NCI-H2029 (cell line): ENCODE measurements around the gene CORO1C.

ENCODE experiments used
- DNase-seq: peaks from one replicate; lab custom pipeline; 2025; lab: John Stamatoyannopoulos, UW

The CORO1C gene

GRCh38 chr12:108696111-108696995, 35.0 kb downstream of the CORO1C start:
- DNase-seq, result no peak

GRCh38 chr12:108694812-108695278, 36.5 kb downstream of the CORO1C start:
- no peak for DNase-seq

- no peak for DNase-seq
These were observed 37.6 kb downstream of the CORO1C start for GRCh38 chr12:108693751-108694150.

GRCh38 chr12:108693186-108693730, 38.1 kb downstream of the CORO1C start:
- DNase-seq, result no peak

- DNase-seq, result peak; percentile 92
These were observed 39.1 kb downstream of the CORO1C start for GRCh38 chr12:108691998-108692808.

GRCh38 chr12:108691175-108691997, 39.9 kb downstream of the CORO1C start:
- peak; percentile 98 for DNase-seq

- no peak for DNase-seq
These were observed 40.7 kb downstream of the CORO1C start for GRCh38 chr12:108690542-108691174.

GRCh38 chr12:108690191-108690518, 41.2 kb downstream of the CORO1C start:
- no peak for DNase-seq

GRCh38 chr12:108689314-108690190, 41.8 kb downstream of the CORO1C start:
- DNase-seq, result no peak

- no peak for DNase-seq
These were observed 44.5 kb downstream of the CORO1C start for GRCh38 chr12:108686780-108687179.

- DNase-seq, result peak; percentile 45
These were observed 45.7 kb downstream of the CORO1C start for GRCh38 chr12:108685469-108686260.

- DNase-seq, result no peak
These were observed 47.3 kb downstream of the CORO1C start for GRCh38 chr12:108683906-108684556.

- DNase-seq, result no peak
These were observed 50.0 kb downstream of the CORO1C start for GRCh38 chr12:108681317-108681716.

- DNase-seq, result no peak
These were observed 52.1 kb downstream of the CORO1C start for GRCh38 chr12:108679106-108679681.

- DNase-seq, result no peak
These were observed 53.1 kb downstream of the CORO1C start for GRCh38 chr12:108678104-108678730.

- DNase-seq, result no peak
These were observed 53.9 kb downstream of the CORO1C start for GRCh38 chr12:108677381-108677780.

- DNase-seq, result no peak
These were observed 54.6 kb downstream of the CORO1C start for GRCh38 chr12:108676707-108677106.

GRCh38 chr12:108675792-108676191, 55.5 kb downstream of the CORO1C start:
- DNase-seq, result no peak
